DND-41 (cell line): Measurements from ENCODE around the gene AKAP13.

Source experiments
- ATAC-seq: fragments of 200-7000 bp; cut with Tn5 transposase; 3 replicates; pipeline ENCODE4 v1.9.1; 2021; ENCODE audit warnings: low read depth; ENCODE audit not compliant: insufficient read depth
- DNase-seq: peaks from one replicate; pipeline ENCODE4 v3.0.0-alpha.2; 2020
- H2AFZ ChIP-seq: 2 replicates; pipeline ENCODE4 v1.6.0; 2012; ENCODE audit warnings: low read depth, low read length
- H3K27ac ChIP-seq: 2 replicates; pipeline ENCODE4 v1.5.1; 2012; ENCODE audit warnings: low read length, inconsistent platforms
- H3K27me3 ChIP-seq: fragments of 200-600 bp; sonication (generic); 2 replicates; pipeline ENCODE4 v1.6.0; 2012; ENCODE audit warnings: low read length, mild to moderate bottlenecking, inconsistent platforms; ENCODE audit not compliant: insufficient read depth, poor library complexity
- H3K36me3 ChIP-seq: 2 replicates; pipeline ENCODE4 v1.5.1; 2012; ENCODE audit warnings: low read length, inconsistent platforms; ENCODE audit not compliant: insufficient read depth
- H3K4me1 ChIP-seq: 2 replicates; pipeline ENCODE4 v1.5.1; 2012; ENCODE audit warnings: mild to moderate bottlenecking, low read length; ENCODE audit not compliant: insufficient read depth
- H3K4me2 ChIP-seq: 2 replicates; pipeline ENCODE4 v1.6.0; 2012; ENCODE audit warnings: mild to moderate bottlenecking, moderate library complexity, low read length, inconsistent platforms; ENCODE audit not compliant: insufficient read depth
- H3K4me3 ChIP-seq, 2 experiments: fragments of 200-600 bp in 1 of 2; shearing (Covaris generic) in 1 of 2; 2 replicates each; pipeline ENCODE4 v1.5.1; 2012 to 2016; ENCODE audit warnings: inconsistent platforms in 2 of 2, low read length in 2 of 2, mild to moderate bottlenecking in 2 of 2, low read depth in 1 of 2, moderate library complexity in 1 of 2
- H3K79me2 ChIP-seq: 2 replicates; pipeline ENCODE4 v1.6.0; 2012; ENCODE audit warnings: low read length, inconsistent platforms; ENCODE audit not compliant: insufficient read depth
- H3K9ac ChIP-seq: 2 replicates; pipeline ENCODE4 v1.6.0; 2012; ENCODE audit warnings: low read depth, mild to moderate bottlenecking, inconsistent platforms, low read length, moderate library complexity
- H3K9me3 ChIP-seq: 2 replicates; pipeline ENCODE4 v1.5.1; 2012; ENCODE audit warnings: low read length, moderate library complexity, mild to moderate bottlenecking, inconsistent platforms; ENCODE audit not compliant: insufficient read depth, severe bottlenecking
- H4K20me1 ChIP-seq: 2 replicates; pipeline ENCODE4 v1.6.0; 2012; ENCODE audit warnings: low read length; ENCODE audit not compliant: insufficient read depth
- CTCF ChIP-seq: IDR thresholded peaks from 2 replicates; pipeline ENCODE4 v1.5.1; 2012; ENCODE audit warnings: borderline replicate concordance, low read length, moderate library complexity, mild to moderate bottlenecking; ENCODE audit not compliant: poor library complexity, severe bottlenecking; ENCODE audit errors: extremely low read depth
- EZH2 ChIP-seq: IDR thresholded peaks from 3 replicates; pipeline ENCODE4 v1.6.1; 2012; ENCODE audit warnings: borderline replicate concordance, low read depth, mild to moderate bottlenecking, moderate library complexity, low read length, inconsistent platforms; ENCODE audit not compliant: severe bottlenecking

Gene AKAP13

GRCh38 chr15:85702321-85703101, 322.1 kb downstream of the AKAP13 start:
- H2AFZ ChIP-seq, result no peak overlapping the region
- H3K9me3 ChIP-seq, result no peaks in the 10 kb centered on the region
- peak overlapping the region; percentile 4; the same call in 1 of the 2 replicates for H3K9ac ChIP-seq
- no peaks in the 10 kb centered on the region for H4K20me1 ChIP-seq
- H3K4me1 ChIP-seq, result peaks cover 60% of the 10 kb centered on the region
- peaks cover 10% of the 10 kb centered on the region; the same call in 1 of the 2 replicates for H3K36me3 ChIP-seq
- peak overlapping the region; percentile 35; the same call in 1 of the 2 replicates for H3K4me2 ChIP-seq
- TF ChIP-seq EZH2 (no peak), CTCF (no peak)
- H3K27ac ChIP-seq, result peak overlapping the region; percentile 56
- H3K4me3 ChIP-seq, result no peak overlapping the region
- peaks cover 49% of the 10 kb centered on the region for H3K79me2 ChIP-seq
- ATAC-seq (no peak), DNase-seq (no peak)
- H3K27me3 ChIP-seq, result no peaks in the 10 kb centered on the region

- H3K36me3 ChIP-seq, result peaks cover 17% of the 10 kb centered on the region
- TF ChIP-seq EZH2, result no peak
- peak overlapping the region; percentile 58; the same call in 1 of the 2 replicates for H3K27ac ChIP-seq
- no peak for DNase-seq
- H3K9me3 ChIP-seq, result no peaks in the 10 kb centered on the region
- no peak overlapping the region for H3K4me3 ChIP-seq
- H3K4me2 ChIP-seq, result no peak overlapping the region
- H3K27me3 ChIP-seq, result no peaks in the 10 kb centered on the region
- H3K9ac ChIP-seq, result no peak overlapping the region
- H2AFZ ChIP-seq, result no peak overlapping the region
- peaks cover 56% of the 10 kb centered on the region for H3K79me2 ChIP-seq
- H3K4me1 ChIP-seq, result peaks cover 69% of the 10 kb centered on the region
- H4K20me1 ChIP-seq, result no peaks in the 10 kb centered on the region
- no peak for ATAC-seq
Measured at GRCh38 chr15:85704066-85704465, 323.7 kb downstream of the AKAP13 start.

- H3K4me2 ChIP-seq, result no peak overlapping the region
- H3K4me3 ChIP-seq, result no peak overlapping the region
- H3K36me3 ChIP-seq, result peaks cover 19% of the 10 kb centered on the region
- H3K27me3 ChIP-seq, result no peaks in the 10 kb centered on the region
- no peak overlapping the region for H2AFZ ChIP-seq
- H4K20me1 ChIP-seq, result no peaks in the 10 kb centered on the region
- no peak for DNase-seq
- H3K4me1 ChIP-seq, result peaks cover 69% of the 10 kb centered on the region
- no peak overlapping the region for H3K9ac ChIP-seq
- H3K27ac ChIP-seq, result peak overlapping the region; percentile 41
- ATAC-seq, result no peak
- H3K79me2 ChIP-seq, result peaks cover 56% of the 10 kb centered on the region
- H3K9me3 ChIP-seq, result no peaks in the 10 kb centered on the region
- no peak for TF ChIP-seq EZH2
- no peak for TF ChIP-seq CTCF
Measured at GRCh38 chr15:85704720-85705429, 324.5 kb downstream of the AKAP13 start.
